ENCODE measurements around the gene R3HDM2.

DNA sequence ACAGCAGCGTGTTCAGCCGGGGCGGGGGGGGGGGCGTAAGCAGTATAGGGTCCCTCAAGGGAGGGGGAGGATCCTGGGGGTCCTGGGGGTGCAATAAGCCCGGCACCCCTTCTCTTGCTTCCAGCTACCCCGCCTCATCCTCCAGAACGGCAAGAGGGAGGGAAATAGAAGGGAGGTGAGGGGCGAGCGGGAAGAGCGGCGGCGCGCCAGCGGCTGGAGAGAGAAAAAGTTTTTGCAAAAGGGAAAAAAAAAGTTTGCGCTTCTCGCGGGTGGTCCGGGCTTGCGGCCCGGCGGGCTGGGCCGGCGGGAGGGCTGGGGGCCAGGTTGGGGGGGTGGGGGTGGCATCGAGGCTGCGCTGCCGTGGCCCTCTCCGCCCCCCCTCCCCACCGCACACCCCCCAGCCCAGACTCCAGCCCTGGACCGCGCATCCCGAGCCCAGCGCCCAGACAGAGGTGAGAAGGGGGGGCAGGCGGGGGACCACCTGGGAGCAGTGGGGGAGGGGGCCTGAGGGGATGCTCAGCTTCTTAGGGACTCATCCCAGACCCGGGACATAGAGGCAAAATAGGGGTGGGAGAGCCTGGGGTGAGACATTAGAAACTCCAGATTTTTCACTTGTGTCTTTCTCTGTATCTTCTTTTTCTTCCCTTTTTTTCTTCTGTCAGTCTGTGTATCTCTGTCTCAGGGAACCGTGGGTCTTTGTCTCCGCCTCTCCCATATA is 29.1 kb upstream of the R3HDM2 start, which contains the start of gene GLI1:
- TF ChIP-seq EZH2 (IDR thresholded peaks at IDR 0.05; ENCODE audit: borderline replicate concordance, insufficient read depth, low read depth, low read length, poor library complexity, severe bottlenecking) = no peak
- TF ChIP-seq, protein P1, sequence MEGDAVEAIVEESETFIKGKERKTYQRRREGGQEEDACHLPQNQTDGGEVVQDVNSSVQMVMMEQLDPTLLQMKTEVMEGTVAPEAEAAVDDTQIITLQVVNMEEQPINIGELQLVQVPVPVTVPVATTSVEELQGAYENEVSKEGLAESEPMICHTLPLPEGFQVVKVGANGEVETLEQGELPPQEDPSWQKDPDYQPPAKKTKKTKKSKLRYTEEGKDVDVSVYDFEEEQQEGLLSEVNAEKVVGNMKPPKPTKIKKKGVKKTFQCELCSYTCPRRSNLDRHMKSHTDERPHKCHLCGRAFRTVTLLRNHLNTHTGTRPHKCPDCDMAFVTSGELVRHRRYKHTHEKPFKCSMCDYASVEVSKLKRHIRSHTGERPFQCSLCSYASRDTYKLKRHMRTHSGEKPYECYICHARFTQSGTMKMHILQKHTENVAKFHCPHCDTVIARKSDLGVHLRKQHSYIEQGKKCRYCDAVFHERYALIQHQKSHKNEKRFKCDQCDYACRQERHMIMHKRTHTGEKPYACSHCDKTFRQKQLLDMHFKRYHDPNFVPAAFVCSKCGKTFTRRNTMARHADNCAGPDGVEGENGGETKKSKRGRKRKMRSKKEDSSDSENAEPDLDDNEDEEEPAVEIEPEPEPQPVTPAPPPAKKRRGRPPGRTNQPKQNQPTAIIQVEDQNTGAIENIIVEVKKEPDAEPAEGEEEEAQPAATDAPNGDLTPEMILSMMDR (IDR thresholded peaks at IDR 0.05) = no peak

Data from B cell (primary cell).